NCI-H146 treated with DMSO at 0.1 percent for 48 hours (cell line): ENCODE measurements around the gene TMX4.
A peak's percentile ranks its signal among the peaks of the same experiment; 100 is the strongest.

Experiments
- DNase-seq: peaks from one replicate; lab custom pipeline; 2025; ENCODE audit not compliant: unreplicated experiment; lab: John Stamatoyannopoulos, UW

The TMX4 gene

DNA sequence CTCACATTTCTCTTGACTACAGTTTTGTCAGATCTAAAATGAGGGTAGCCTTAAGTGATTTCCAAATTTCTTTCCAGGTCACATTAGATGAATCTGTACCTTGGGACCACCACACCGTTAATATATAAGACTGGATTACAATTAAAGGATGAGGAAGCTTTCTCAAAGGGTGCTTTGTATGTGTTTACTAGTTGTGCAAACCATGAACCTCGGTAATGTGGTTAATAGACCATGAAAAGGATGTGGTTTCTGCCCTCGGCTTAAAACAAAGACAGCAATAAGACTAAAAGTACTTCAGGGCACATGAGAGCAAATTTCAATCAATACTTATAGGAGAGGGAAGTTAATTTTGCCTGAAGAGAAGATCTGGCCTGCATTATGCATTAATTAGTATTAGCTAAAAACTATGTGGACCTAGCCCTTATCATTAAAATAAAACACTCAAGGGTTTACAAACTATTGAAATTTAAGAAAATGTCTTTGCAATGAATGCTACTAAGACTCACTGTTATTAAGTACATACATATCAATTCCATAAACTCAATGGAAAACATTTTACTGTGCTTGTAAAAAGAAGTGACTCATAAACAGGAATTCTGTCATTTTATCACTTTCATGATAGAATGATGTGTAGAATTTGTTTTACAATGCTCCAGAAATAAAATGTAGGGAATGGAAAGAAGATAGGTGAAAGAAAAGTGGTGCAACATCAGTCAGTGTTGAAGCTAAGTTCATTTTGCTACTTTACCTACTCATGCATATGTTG is 936 bp upstream of the TMX4 start:
- DNase-seq: peak; percentile 74

- no peak for DNase-seq
Measured at GRCh38 chr20:8019998-8020247, 362 bp upstream of the TMX4 start.

- peak; percentile 71 for DNase-seq
Measured at GRCh38 chr20:8018958-8019245, 659 bp downstream of the TMX4 start.

DNA sequence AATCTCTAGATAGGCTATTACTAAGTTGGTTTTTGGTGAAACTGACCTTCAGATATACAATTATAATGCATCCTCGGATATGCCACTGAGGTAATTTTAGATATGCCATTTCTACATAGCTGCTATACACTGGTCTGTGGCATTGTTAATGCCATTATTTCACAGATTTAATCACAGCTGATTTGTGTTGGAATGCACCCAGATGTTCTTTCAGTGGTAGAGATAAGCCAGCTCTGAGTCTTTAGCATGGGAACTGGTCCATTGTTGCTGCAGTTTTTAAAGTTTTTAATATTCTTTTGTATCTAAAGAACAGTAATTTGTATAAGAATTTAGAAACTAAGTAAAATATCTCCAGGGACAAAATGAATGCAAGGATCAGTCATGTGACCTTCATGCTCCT is 6.8 kb downstream of the TMX4 start:
- DNase-seq: no peak

- DNase-seq: no peak
Measured at GRCh38 chr20:8008733-8009132, 10.8 kb downstream of the TMX4 start.

GRCh38 chr20:8007490-8007889 is 12.1 kb downstream of the TMX4 start:
- no peak for DNase-seq

DNA sequence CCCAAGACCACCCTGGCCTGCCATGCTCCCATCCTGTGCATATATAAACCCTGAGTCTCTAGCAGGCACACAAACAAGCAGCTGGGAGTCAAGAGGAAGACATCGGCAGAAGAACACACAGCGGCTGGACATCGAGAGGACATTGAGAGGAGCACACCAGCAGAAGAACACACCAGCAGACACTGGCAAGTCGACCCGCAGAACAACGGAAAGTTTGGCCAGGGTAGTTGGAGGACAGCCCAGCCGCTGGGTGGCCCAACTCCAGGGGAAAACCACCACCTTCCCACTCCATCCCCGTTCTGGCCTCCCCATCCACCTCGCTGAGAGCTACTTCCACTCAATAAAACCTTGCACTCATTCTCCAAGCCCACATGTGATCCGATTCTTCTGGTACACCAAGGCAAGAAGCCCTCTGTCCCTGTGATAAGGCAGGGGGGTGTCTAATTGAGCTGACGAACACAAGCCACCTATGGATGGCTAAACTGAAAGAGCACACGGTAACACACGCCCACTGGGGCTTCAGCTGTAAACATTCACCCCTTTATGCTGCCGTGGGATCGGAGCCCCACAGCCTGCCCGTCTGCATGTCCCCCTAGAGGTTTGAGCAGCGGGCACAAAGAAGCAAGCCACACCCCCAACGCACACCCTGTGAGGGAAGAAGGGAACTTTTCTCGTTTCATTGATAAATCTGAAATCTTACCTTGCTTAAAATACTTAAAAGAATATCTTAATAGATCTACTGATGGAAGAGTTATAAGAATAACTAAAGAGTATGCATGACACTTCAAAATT is 13.8 kb downstream of the TMX4 start:
- no peak for DNase-seq

DNA sequence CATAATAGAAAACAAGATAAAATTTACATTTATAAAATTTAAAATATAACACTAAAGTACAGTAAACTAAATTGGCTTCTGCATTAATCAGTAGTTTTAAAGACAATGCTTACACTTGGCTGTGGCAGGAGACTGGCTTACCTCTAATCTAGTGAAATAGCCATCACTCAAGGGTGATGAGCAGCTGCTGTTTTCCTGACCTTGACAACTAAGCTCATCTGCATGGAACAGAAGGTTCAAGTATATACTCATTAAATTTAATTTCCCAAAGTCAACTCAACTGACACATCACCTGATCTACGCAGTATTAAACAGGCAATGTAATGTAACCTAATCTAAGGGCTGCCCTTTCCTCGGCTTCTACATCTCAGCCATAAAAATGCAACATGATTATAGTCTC is 14.5 kb downstream of the TMX4 start:
- no peak for DNase-seq

DNA sequence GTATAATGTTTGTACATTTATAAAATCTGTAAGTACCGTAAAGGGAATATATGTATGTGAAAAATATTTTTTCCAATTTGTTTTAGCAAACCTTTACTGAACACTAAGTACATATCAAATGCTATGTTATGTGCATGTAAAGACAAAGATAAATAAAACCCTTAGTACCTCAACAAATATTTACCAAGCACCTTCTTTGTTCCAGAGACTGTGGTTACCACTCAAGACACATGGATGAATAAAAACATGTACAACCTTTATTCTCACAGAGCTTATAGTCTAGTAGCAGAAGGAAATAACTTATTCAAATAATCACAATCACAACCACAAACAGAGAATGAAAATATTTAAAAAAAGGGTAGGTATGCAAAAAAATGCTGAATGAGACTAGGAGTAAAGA is 17.5 kb downstream of the TMX4 start:
- peak; percentile 16 for DNase-seq

DNA sequence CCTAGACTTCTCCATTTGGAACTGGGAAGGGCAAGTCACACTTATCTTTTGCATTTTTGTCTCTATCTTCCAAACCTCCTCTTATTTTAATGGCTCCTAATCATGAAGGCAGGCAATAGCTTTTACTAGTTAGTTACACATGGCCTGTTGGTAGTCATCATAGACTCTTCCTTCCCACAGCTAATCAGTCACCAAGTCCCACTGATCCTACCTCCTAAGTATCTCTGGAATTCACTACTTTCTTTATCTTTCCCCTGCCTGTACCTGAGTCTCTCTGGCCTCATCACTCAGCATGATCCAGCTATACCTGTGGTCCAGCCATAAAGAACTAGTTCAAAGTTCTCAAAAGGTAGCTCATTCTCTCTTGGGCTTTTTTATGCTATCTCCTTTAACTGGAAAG is 18.8 kb downstream of the TMX4 start:
- no peak for DNase-seq

DNA sequence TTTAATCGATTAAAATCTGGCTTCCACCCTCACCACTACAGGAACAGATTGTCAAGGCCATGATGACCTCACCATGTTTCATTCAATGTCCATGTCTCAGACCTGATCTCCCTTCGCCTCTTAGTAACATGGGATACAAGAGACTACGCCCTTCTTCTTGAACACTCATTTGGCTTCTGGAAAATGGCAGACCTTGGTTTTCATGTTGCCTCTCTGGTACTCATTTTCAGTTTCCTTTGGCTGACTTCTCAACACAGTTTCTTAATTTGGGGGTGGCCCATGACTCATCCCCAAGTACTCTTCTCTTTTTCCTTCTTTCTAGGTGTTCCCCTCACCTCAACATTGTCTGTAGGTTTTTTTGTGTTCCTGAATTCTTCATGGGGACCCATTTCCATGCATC is 22.7 kb downstream of the TMX4 start:
- no peak for DNase-seq

DNA sequence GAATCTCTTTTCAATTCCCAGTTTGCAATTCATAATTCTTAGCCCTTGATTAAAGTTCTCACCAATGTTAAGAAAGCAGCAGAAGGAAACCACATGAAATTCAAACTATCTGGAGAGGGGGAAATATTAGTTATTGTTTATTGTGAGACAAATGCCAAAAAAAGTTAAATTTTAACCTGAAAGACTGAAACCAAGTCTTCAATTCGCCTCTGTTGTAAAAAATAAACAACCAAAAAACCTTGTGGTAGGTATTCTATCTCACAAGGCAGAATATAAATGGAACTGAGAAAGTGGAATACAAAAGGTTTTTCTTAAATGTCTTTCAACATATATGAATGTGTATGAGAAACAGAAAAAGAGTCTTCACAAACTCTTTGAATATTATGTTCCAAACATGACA is 24.8 kb downstream of the TMX4 start:
- no peak for DNase-seq

DNA sequence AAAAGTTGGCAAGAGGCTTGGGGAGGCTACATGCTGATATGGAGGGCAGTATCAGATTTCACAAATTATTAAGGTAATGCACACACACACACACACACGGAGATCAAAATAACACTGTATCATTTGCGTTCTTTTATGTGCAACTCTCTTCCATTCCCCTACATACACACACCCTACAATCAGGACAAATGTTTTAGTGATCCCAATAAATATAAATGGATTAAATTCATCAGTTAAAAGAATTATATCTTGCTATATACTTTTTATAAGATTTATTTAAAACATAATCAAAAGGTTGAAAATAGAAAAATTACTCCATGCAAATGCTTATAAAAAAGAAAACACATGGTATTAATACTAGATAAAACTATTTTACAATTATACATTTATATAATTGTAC is 25.9 kb downstream of the TMX4 start:
- DNase-seq: no peak

- no peak for DNase-seq
Measured at GRCh38 chr20:7993238-7993637, 26.3 kb downstream of the TMX4 start.

DNA sequence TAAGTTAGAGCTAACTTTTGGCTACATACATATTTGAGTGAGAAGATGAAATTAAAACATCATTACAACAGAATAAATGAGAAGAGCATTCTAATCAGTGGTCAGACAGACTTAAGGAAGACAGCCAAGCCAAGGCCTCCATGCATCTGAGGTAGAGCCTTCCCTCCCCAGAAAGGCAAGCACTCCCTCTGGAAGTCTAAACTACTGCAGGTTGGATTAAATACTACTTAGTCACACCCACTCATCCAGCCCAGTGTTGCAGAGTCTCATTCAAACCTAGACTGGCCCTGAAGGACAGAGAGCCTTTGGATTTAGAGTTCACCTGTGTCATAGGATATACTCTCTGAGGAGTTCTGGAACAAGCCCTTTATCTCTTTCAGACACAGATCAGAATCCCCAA is 29.2 kb downstream of the TMX4 start:
- no peak for DNase-seq

GRCh38 chr20:7989379-7989778 is 30.2 kb downstream of the TMX4 start:
- no peak for DNase-seq

DNA sequence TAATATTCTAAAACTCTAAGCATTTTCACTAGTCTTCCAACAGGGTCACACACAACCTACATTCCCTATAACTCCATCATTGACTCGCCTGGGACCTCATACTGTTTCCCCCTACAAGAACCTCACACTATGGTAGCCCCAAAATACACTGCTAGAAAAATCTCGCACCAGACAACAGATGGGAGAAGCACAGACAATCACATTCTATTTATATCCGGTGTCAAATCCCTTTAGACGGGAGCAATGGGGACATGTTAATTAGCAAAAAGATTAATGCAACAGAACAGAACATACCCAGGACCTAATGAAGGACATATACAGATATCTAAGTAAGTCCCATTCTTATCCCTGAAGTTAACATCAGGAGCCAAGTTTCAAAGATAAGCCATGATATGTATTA is 33.6 kb downstream of the TMX4 start:
- no peak for DNase-seq

DNA sequence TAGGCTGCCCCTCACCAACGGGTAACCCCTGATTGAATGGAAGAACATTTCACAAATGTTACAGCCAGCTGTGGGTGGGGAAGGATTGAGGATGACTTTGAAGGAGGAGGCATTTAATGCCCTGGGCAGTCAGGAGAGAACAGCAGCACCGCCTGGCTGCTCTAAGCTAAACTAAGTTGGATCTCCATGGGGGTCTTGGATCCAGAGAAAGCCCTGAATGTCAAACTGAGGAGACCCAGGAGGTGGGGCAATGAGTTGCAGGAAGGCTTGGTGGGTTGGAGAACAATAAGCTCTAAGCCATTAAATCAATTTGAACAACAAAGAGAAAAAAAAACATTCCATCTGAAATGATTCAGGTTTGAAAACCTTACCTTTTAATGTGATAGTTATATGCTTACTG is 35.4 kb downstream of the TMX4 start:
- no peak for DNase-seq

GRCh38 chr20:7981374-7981773 is 38.2 kb downstream of the TMX4 start:
- no peak for DNase-seq

DNA sequence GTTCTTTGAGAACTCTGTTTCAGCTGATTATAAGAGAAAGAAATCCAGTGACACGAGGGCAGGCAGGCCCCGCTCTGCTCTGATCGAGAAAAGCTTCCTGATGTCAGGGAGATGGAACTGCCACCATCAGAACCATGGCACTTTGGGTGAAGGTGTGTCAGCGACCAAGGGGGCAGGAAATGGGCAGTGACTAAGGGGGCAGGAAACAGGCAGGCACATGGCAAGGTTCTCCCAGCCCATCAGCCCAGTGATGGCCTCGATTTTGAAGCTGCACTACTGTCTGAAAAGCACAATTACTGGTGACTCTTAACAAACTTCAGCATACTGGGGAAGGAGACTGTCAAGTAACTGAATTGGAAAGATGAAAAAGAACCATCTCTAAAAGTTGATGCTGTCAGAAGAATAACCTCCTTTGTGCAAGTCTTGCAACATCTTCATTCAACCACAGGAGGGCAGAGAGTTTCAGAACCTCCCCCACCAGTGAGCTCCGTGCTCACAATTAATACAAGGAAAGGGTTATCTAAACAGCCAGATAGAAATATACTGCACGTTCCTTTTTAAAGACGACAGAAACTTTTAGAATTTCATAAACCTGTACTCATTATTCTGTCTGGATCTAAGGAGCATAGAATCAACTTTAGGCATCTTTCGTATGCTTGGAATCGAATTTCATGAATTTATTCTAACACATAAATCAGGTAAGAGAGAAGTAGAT is 39.1 kb downstream of the TMX4 start:
- DNase-seq: peak; percentile 5

DNA sequence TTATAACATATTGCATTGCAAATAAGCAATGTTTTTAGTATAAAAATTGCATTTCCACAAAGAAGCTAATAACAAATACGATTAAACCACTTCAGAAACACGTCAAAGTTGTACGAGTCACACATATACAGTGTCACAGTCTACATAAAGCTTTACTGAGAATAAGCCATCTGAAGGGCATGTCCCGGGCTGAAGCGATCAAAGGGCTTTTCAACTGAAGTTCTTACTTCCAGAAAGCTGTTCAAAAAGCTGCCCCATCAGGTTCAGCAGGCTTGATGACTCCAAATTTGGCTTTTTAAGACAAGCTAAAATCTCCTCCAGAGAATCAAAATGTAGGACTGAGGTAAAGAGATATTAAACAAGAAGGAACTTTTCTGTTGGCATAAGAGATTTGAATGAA is 41.9 kb downstream of the TMX4 start:
- no peak for DNase-seq

DNA sequence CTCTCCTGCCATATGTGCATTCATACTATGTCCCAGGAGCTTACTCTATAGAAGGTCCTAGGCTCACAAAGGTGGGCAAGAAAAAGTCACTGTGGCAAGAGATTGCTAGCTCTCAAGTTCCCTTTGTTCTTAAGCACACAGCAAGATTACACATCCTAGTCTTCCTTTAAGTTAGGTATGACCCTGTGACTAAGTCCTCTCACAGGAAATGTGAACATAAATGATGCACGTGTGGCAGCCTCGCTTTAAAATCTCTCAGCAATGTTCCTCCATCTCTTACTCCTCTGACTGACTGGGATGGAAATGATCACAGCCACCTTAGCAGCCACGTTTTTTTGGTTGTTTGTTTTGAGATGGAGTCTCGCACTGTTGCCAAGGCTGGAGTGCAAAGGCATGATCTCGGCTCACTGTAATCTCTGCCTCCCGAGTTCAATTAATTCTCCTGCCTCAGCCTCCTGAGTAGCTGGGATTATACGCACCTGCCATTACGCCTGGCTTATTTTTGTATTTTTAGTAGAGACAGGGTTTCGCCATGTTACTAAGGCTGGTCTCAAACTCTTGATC is 43.6 kb downstream of the TMX4 start:
- no peak for DNase-seq
